ENCODE data around the gene SCYGR6.
"Not testable (repeated sequence)": the region's sequence is repeated elsewhere in the genome, so short reads cannot be mapped to it uniquely, and the experiment has no call there.

The SCYGR6 gene

DNA sequence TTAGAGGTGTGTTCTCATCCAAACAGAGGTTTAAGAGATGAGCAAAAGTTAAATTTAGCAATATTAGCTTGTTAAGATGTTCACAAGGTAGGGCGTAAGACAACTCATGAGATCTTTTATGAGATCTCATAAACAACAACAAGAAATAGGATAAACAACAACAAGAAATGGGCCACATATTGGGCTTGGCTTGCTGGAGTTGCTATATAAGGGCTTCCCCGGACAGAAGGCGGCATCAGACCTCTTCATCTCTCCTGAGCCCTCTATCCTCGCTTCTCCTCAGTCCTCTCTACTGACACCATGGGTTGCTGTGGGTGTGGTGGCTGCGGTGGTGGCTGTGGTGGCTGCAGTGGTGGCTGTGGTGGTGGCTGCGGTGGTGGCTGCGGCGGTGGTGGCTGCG, 21.0 kb upstream of the SCYGR6 start, which contains the start of gene SCYGR8:
SCYGR8 (plus strand) TSS at position 301 of the 400 bp plus-strand sequence; CDS start at position 301, 0 bp downstream.
- no peak for FAIRE-seq
- DNase-seq (ENCODE audit: insufficient read length) = no peak
- TF ChIP-seq TAF1 (IDR thresholded peaks at IDR 0.05; ENCODE audit: borderline replicate concordance, low read depth, low read length) = no peak
- TF ChIP-seq POLR2AphosphoS5 (IDR thresholded peaks at IDR 0.05; ENCODE audit: low read depth, low read length) = no peak
- no peak for TF ChIP-seq POLR2A (IDR thresholded peaks at IDR 0.05; ENCODE audit: low read depth, low read length)

- DNase-seq (ENCODE audit: insufficient read length); FAIRE-seq: not testable (repeated sequence)
These were observed 16.1 kb upstream of the SCYGR6 start for GRCh38 chr2:227740705-227741104.

GRCh38 chr2:227739351-227739750, 14.8 kb upstream of the SCYGR6 start:
- peak; percentile 69 for FAIRE-seq

GRCh38 chr2:227728035-227728434, 3.5 kb upstream of the SCYGR6 start, which contains the start of gene SCYGR7:
TSS of gene SCYGR7 (plus strand) at chr2:227728335. CDS start at chr2:227728335, 0 bp downstream.
- DNase-seq (ENCODE audit: insufficient read length) = no peak
- FAIRE-seq = no peak
- TF ChIP-seq POLR2AphosphoS5 (IDR thresholded peaks at IDR 0.05; ENCODE audit: low read depth, low read length) = no peak
- TF ChIP-seq POLR2A (IDR thresholded peaks at IDR 0.05; ENCODE audit: low read depth, low read length) = no peak
- TF ChIP-seq TAF1 (IDR thresholded peaks at IDR 0.05; ENCODE audit: borderline replicate concordance, low read depth, low read length) = no peak

More at GRCh38 chr2:227739351-227739750, 14.8 kb upstream of the SCYGR6 start:
- no peak for TF ChIP-seq TAF1 (IDR thresholded peaks at IDR 0.05; ENCODE audit: borderline replicate concordance, low read depth, low read length)
- TF ChIP-seq POLR2A (IDR thresholded peaks at IDR 0.05; ENCODE audit: low read depth, low read length) = no peak
- no peak for TF ChIP-seq POLR2AphosphoS5 (IDR thresholded peaks at IDR 0.05; ENCODE audit: low read depth, low read length)
- no peak for DNase-seq (ENCODE audit: insufficient read length)

DNA sequence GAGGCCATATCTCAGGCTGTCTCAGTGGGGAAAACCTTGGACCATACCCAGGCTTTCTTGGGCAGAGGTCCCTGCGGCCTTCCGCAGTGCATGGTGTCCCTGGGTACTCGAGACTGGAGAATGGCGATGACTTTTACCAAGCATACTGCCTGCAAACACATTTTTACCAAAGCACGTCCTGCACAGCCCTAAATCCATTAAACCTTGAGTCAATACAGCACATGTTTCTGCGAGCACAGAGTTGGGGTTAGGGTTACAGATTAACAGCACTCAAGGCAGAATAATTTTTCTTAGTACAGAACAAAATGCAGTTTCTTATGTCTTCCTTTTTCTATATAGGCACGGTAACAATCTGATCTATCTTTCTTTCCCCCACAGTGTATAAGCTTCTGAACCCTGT, 1.7 kb downstream of the SCYGR6 start:
- not testable (repeated sequence) for FAIRE-seq; DNase-seq (ENCODE audit: insufficient read length)

DNA sequence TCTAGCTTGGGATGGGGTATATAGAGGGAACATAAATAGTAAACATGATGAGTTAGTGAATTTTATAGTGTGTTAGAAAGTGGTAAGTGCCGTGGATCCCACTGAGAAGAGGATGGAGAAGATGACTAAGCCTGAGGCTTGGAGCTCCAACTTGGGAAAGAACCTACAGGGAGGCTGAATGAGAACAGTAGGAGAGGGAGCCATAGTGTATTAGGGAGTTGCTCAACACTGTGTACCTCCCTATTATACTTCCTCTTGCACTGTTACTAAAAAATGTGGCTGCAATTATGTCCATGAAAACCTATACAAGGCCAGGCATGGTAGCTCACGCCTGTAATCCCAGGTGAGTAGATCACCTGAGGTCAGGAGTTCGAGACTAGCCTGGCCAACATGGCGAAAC, 3.9 kb downstream of the SCYGR6 start:
- TF ChIP-seq TAF1 (IDR thresholded peaks at IDR 0.05; ENCODE audit: borderline replicate concordance, low read depth, low read length) = no peak
- no peak for TF ChIP-seq POLR2A (IDR thresholded peaks at IDR 0.05; ENCODE audit: low read depth, low read length)
- no peak for TF ChIP-seq POLR2AphosphoS5 (IDR thresholded peaks at IDR 0.05; ENCODE audit: low read depth, low read length)
- FAIRE-seq (no peak), DNase-seq (ENCODE audit: insufficient read length) (no peak)

DNA sequence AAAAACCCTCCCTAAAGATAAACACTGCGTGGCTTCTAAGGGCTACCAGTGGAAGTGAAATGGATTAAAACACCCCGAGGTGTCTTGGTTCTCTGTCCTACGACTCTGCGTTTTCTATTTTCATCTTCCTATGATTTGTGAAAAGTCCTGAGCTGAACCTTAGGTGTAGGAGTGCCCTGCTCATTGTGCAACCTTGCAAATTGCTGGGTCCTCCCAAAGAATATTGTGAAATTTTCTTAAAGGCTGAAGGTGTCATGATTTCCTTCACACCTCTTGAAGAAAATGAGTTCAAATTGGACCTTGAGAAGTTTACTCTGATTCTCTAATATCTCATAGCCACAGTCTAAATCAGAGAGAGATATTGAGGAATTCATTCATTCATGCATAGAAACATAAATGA, 4.9 kb downstream of the SCYGR6 start:
- FAIRE-seq (no peak), DNase-seq (ENCODE audit: insufficient read length) (no peak)
- TF ChIP-seq POLR2A (IDR thresholded peaks at IDR 0.05; ENCODE audit: low read depth, low read length) (no peak), TAF1 (IDR thresholded peaks at IDR 0.05; ENCODE audit: borderline replicate concordance, low read depth, low read length) (no peak), POLR2AphosphoS5 (IDR thresholded peaks at IDR 0.05; ENCODE audit: low read depth, low read length) (no peak)

GRCh38 chr2:227717687-227718567, 6.6 kb downstream of the SCYGR6 start, which contains the start of gene SLC19A3:
TSS of gene SLC19A3 (minus strand) at chr2:227718028. CDS start at chr2:227702318, 15,710 bp downstream.
- TF ChIP-seq TAF1 (IDR thresholded peaks at IDR 0.05; ENCODE audit: borderline replicate concordance, low read depth, low read length) (no peak), POLR2AphosphoS5 (IDR thresholded peaks at IDR 0.05; ENCODE audit: low read depth, low read length) (no peak), POLR2A (IDR thresholded peaks at IDR 0.05; ENCODE audit: low read depth, low read length) (no peak)
- FAIRE-seq = no peak
- DNase-seq (ENCODE audit: insufficient read length) = no peak

DNA sequence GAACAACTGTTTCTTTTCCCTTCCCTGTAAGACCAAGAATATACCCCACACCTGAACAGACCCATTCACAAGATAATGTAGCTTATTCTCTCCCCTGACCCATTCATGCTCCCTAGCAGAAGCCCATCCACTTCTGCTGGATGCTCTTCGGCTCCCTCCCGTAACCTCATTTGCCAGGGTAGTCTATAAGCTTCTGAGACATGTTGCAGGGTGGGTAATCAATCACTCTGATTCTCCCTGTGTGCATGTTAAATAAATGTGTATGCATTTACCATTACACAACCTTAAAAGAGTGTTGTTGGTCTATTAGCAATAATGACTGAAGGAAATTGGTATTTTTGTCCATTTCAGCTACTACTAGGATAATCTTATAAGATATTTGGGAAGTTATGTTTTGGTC, 8.1 kb downstream of the SCYGR6 start:
- no peak for TF ChIP-seq POLR2AphosphoS5 (IDR thresholded peaks at IDR 0.05; ENCODE audit: low read depth, low read length)
- no peak for TF ChIP-seq POLR2A (IDR thresholded peaks at IDR 0.05; ENCODE audit: low read depth, low read length)
- no peak for TF ChIP-seq TAF1 (IDR thresholded peaks at IDR 0.05; ENCODE audit: borderline replicate concordance, low read depth, low read length)
- DNase-seq (ENCODE audit: insufficient read length) (no peak), FAIRE-seq (no peak)

GRCh38 chr2:227713291-227713690, 11.3 kb downstream of the SCYGR6 start:
- no peak for DNase-seq (ENCODE audit: insufficient read length)
- no peak for FAIRE-seq
- TF ChIP-seq TAF1 (IDR thresholded peaks at IDR 0.05; ENCODE audit: borderline replicate concordance, low read depth, low read length) = no peak
- no peak for TF ChIP-seq POLR2A (IDR thresholded peaks at IDR 0.05; ENCODE audit: low read depth, low read length)
- TF ChIP-seq POLR2AphosphoS5 (IDR thresholded peaks at IDR 0.05; ENCODE audit: low read depth, low read length) = no peak

- FAIRE-seq (no peak), DNase-seq (ENCODE audit: insufficient read length) (no peak)
- TF ChIP-seq POLR2AphosphoS5 (IDR thresholded peaks at IDR 0.05; ENCODE audit: low read depth, low read length) = no peak
- no peak for TF ChIP-seq POLR2A (IDR thresholded peaks at IDR 0.05; ENCODE audit: low read depth, low read length)
- no peak for TF ChIP-seq TAF1 (IDR thresholded peaks at IDR 0.05; ENCODE audit: borderline replicate concordance, low read depth, low read length)
These were observed 13.6 kb downstream of the SCYGR6 start for GRCh38 chr2:227710986-227711385.

DNA sequence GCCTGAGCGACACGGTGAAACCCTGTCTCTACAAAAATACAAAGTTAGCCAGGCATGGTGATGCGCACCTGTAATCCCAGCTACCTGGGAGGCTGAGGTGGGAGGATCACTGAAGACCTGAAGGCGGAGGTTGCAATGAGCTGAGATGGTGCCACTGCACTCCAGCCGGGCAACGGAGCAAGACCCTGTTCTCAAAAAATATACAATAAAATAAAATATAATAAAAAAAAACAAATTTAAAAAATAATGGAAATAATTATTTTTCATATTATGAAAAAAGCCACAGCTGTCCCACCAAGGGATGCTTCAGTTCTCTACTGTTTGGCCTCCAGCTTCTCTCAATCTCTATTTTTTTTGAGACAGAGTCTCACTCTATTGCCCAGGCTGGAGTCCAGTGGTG, 17.2 kb downstream of the SCYGR6 start:
- no peak for DNase-seq (ENCODE audit: insufficient read length)
- no peak for TF ChIP-seq POLR2AphosphoS5 (IDR thresholded peaks at IDR 0.05; ENCODE audit: low read depth, low read length)
- TF ChIP-seq TAF1 (IDR thresholded peaks at IDR 0.05; ENCODE audit: borderline replicate concordance, low read depth, low read length) = no peak
- no peak for TF ChIP-seq POLR2A (IDR thresholded peaks at IDR 0.05; ENCODE audit: low read depth, low read length)
- no peak for FAIRE-seq
